ENCODE measurements around the gene XYLT1. TPM values are rescaled to one million over a fixed set of nuclear protein-coding genes. Genes with fewer than 3 reads are reported as not detected.

Gene XYLT1
- total and polyA plus RNA-seq, 2 of the 8 experiments (the other 6 are each of a cell fraction or from before 2014, with no cell fraction given) = 6.6 to 25.4 TPM

DNA sequence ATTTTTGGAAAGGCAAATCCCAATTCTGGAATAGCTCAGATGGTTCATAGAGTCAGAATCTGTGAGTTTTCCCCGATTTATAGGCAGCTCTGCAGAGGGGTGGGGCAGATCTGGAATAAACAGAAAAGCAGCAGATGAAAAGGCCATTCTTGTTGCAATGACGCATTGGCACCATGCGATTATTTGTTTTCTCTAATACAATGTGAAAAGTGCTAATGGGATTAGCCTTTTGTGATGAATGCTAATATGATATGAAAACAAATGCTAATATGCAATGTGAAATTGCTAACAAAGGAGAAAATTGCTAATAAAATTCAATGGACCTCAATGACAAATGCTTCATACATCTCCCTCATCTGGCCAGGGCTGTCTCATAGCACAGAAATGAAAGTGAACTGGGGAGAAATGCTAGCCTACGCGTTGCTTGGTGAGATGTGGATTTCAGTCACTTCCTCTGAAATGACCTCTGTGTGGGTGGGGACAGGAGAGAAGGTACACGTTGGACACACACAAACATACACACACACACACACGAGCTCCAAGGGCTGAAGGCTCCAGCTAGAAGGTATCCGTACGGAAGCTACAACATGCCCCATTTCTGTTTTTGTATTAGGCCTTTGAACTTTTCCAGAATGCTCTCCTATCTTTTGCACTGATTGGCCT, 394.5 kb downstream of the XYLT1 start:
- Histone ChIP-seq H3K56ac (replicated peaks; ENCODE audit: insufficient read length, low read depth, low read length) (no peak overlapping the region), H4K5ac (ENCODE audit: insufficient read length, low read depth, low read length) (no peak overlapping the region), H3K9ac (replicated peaks in 1 of 4; ENCODE audit: extremely low read depth in 1 of 4, low read depth in 3 of 4, low read length in 3 of 4) (no peak overlapping the region), H2BK15ac (ENCODE audit: low read length) (no peak overlapping the region), H3K79me2 (ENCODE audit: control insufficient read depth in 1 of 2, insufficient read depth in 2 of 2, low read length in 2 of 2) (no peaks in the 10 kb centered on the region), H2BK20ac (ENCODE audit: low read length) (peak overlapping the region; percentile 82; the same call in 1 of the 2 replicates), H3K14ac (ENCODE audit: insufficient read length) (no peak overlapping the region), H4K8ac (ENCODE audit: extremely low read depth, insufficient read depth, low read length) (no peak overlapping the region), H3K4me1 (replicated peaks in 1 of 4; ENCODE audit: control insufficient read depth in 3 of 4, insufficient read depth in 4 of 4, low read length in 3 of 4) (peaks cover 0 to 7% (median 3%) of the 10 kb centered on the region in 4 experiments; a peak in 4 of 7 replicates), H2AFZ (ENCODE audit: low read length) (no peak overlapping the region), H3K18ac (ENCODE audit: extremely low read depth, low read length) (no peak overlapping the region), H4K20me1 (replicated peaks in 1 of 2; ENCODE audit: control insufficient read depth in 1 of 2, insufficient read depth in 2 of 2, low read length in 2 of 2) (no peaks in the 10 kb centered on the region), H2BK120ac (replicated peaks; ENCODE audit: low read depth, low read length) (no peak overlapping the region), H3K4me2 (ENCODE audit: insufficient read depth in 1 of 2, low read depth in 2 of 2, low read length in 2 of 2) (no peak overlapping the region), H3K23ac (ENCODE audit: insufficient read length) (no peak overlapping the region), H3K9me3 (ENCODE audit: insufficient read depth in 2 of 2, low read depth in 1 of 2, low read length in 1 of 2) (peaks cover 0 to 5% of the 10 kb centered on the region in 2 experiments; a peak in 2 of 4 replicates), H2AK5ac (ENCODE audit: low read depth, low read length) (peak overlapping the region; percentile 58; the same call in 1 of the 2 replicates), H3K79me1 (ENCODE audit: low read depth, low read length) (no peaks in the 10 kb centered on the region), H4K91ac (replicated peaks; ENCODE audit: insufficient read length, low read length) (no peak overlapping the region), H3K4ac (replicated peaks; ENCODE audit: insufficient read length, low read depth, low read length) (no peak overlapping the region), H3K36me3 (ENCODE audit: control insufficient read depth in 2 of 4, insufficient read depth in 4 of 4, low read length in 3 of 4) (no peaks in the 10 kb centered on the region), H3K27ac (ENCODE audit: low read depth, low read length) (no peak overlapping the region), H2BK12ac (ENCODE audit: low read depth, low read length) (0 out of 2 replicates have a peak overlapping the region, but pooled peaks have one; percentile 13), H3K23me2 (ENCODE audit: low read depth, low read length) (no peaks in the 10 kb centered on the region), H3K4me3 (ENCODE audit: extremely low read depth in 1 of 4, insufficient read depth in 2 of 4, low read depth in 3 of 4, low read length in 4 of 4) (no peak overlapping the region), H3K27me3 (replicated peaks in 1 of 4; ENCODE audit: control insufficient read depth in 3 of 4, extremely low read depth in 1 of 4, insufficient read depth in 3 of 4, low read length in 3 of 4) (no peaks in the 10 kb centered on the region), H2BK5ac (ENCODE audit: low read depth, low read length) (peak overlapping the region; percentile 3; the same call in 1 of the 2 replicates)
- ChIA-PET CTCF (ENCODE audit: partially characterized antibody) (no interaction called here), POLR2A (ENCODE audit: partially characterized antibody) (interaction anchor here (1.0 kb wide), 1 partner anchor 9 kb away, joined by 3 read pairs; no protein-coding TSS in a partner anchor)
- DNase-seq (ENCODE audit: low read depth in 1 of 2, low spot score in 2 of 2) (no peak), FAIRE-seq (no peak)
- no peak for TF ChIP-seq TEAD4 (IDR thresholded peaks at IDR 0.05; ENCODE audit: low read depth, low read length)
- no peak for TF ChIP-seq RNF2 (IDR thresholded peaks at IDR 0.05; ENCODE audit: borderline replicate concordance, low read depth, low read length, missing control alignments, poor library complexity, severe bottlenecking)
- TF ChIP-seq SP2 (IDR thresholded peaks at IDR 0.05; ENCODE audit: low read length) = no peak
- TF ChIP-seq RBBP5 (IDR thresholded peaks at IDR 0.05; ENCODE audit: borderline replicate concordance, low read depth, low read length) = no peak
- TF ChIP-seq RXRA (IDR thresholded peaks at IDR 0.05; ENCODE audit: insufficient read depth, low read depth, low read length) = no peak
- TF ChIP-seq POU5F1 (IDR thresholded peaks at IDR 0.05; ENCODE audit: low read depth, low read length) = no peak
- TF ChIP-seq ASH2L (IDR thresholded peaks at IDR 0.05; ENCODE audit: low read length) = no peak
- TF ChIP-seq NRF1 (IDR thresholded peaks at IDR 0.05; ENCODE audit: low read depth, low read length) = no peak
- 84% methylated on average over 9 of the region's 9 CpGs; no CpG with 5 or more reads in 1 of the 2 experiments for WGBS, 2 experiments (ENCODE audit: extremely low coverage in 1 of 2, insufficient coverage in 1 of 2, insufficient read length in 1 of 2, insufficient replicate concordance in 2 of 2, low coverage in 1 of 2, low lambda C conversion rate in 2 of 2, missing lambda C conversion rate in 1 of 2)

Measured in H1 (cell line).